ENCODE measurements around the gene CWF19L2.

- TF ChIP-seq CTCF (IDR thresholded peaks at IDR 0.05; ENCODE audit: insufficient read depth, low read depth, low read length) (no peak), EZH2 (IDR thresholded peaks at IDR 0.05; ENCODE audit: insufficient read depth, low read length) (no peak)
Measured at GRCh38 chr11:107301878-107302277, 155.7 kb downstream of the CWF19L2 start.

All from astrocyte (in vitro differentiated cells and primary cell).